Subcutaneous abdominal adipose tissue (tissue), 5 donors: Measurements from ENCODE around the gene CFAP43.

Source experiments
- H3K27ac ChIP-seq: one replicate; pipeline ENCODE4 v1.7.0; 2013; ENCODE audit warnings: low read depth, mild to moderate bottlenecking, inconsistent platforms, low read length, moderate library complexity
- H3K27me3 ChIP-seq, 5 donors: one replicate each; pipeline ENCODE4 v1.7.0; 2013; ENCODE audit warnings: low read length in 5 of 5, inconsistent platforms in 1 of 5; ENCODE audit not compliant: control insufficient read depth in 5 of 5, insufficient read depth in 4 of 5
- H3K36me3 ChIP-seq, 5 donors: one replicate each; pipeline ENCODE4 v1.7.0; 2013; ENCODE audit warnings: low read length in 5 of 5; ENCODE audit not compliant: control insufficient read depth in 5 of 5, insufficient read depth in 5 of 5
- H3K4me1 ChIP-seq, 5 donors: one replicate each; pipeline ENCODE4 v1.7.0; 2013; ENCODE audit warnings: low read length in 5 of 5, mild to moderate bottlenecking in 3 of 5, moderate library complexity in 1 of 5; ENCODE audit not compliant: control insufficient read depth in 5 of 5, insufficient read depth in 5 of 5
- H3K4me3 ChIP-seq, 5 donors: one replicate each; pipeline ENCODE4 v1.7.0; 2013; ENCODE audit warnings: low read length in 5 of 5, low read depth in 1 of 5
- H3K9ac ChIP-seq, 5 donors: one replicate each; pipeline ENCODE4 v1.7.0; 2013; ENCODE audit warnings: low read length in 5 of 5, mild to moderate bottlenecking in 4 of 5, moderate library complexity in 3 of 5
- H3K9me3 ChIP-seq, 5 donors: one replicate each; pipeline ENCODE4 v1.7.0; 2013; ENCODE audit warnings: low read length in 5 of 5; ENCODE audit not compliant: control insufficient read depth in 5 of 5
- donor health status: healthy.
- donor health status: healthy.
- donor health status: healthy.
- donor health status: healthy.
- donor health status: healthy.

The CFAP43 gene

GRCh38 chr10:104258209-104258608 lies 26.0 kb upstream of the CFAP43 start:
- no peaks in the 10 kb centered on the region for H3K9me3 ChIP-seq
- peaks cover 23 to 46% (median 41%) of the 10 kb centered on the region in 5 donors for H3K36me3 ChIP-seq
- H3K4me3 ChIP-seq = no peak overlapping the region
- H3K27me3 ChIP-seq = no peaks in the 10 kb centered on the region
- H3K9ac ChIP-seq = no peak overlapping the region
- H3K27ac ChIP-seq = no peak overlapping the region
- peaks cover 0 to 40% (median 36%) of the 10 kb centered on the region in 5 donors for H3K4me1 ChIP-seq

- H3K4me3 ChIP-seq = no peak overlapping the region
- peak overlapping the region; percentile 93 for H3K27ac ChIP-seq
- no peaks in the 10 kb centered on the region for H3K9me3 ChIP-seq
- H3K36me3 ChIP-seq = peaks cover 18 to 39% (median 33%) of the 10 kb centered on the region in 5 donors
- no peak overlapping the region for H3K9ac ChIP-seq
- H3K27me3 ChIP-seq = no peaks in the 10 kb centered on the region
- peaks cover 0 to 40% (median 36%) of the 10 kb centered on the region in 5 donors for H3K4me1 ChIP-seq
Observed at GRCh38 chr10:104257235-104257634, 25.1 kb upstream of the CFAP43 start.

- H3K9me3 ChIP-seq = no peaks in the 10 kb centered on the region
- no peaks in the 10 kb centered on the region for H3K27me3 ChIP-seq
- H3K4me1 ChIP-seq = peaks cover 0 to 40% (median 36%) of the 10 kb centered on the region in 5 donors
- peaks cover 11 to 31% (median 26%) of the 10 kb centered on the region in 5 donors for H3K36me3 ChIP-seq
- H3K4me3 ChIP-seq = peak overlapping the region in 3 of 5 donors; percentile 5 to 88 (median 83)
- peak overlapping the region in 1 of 5 donors; percentile 91 for H3K9ac ChIP-seq
- peak overlapping the region; percentile 93 for H3K27ac ChIP-seq
Observed at GRCh38 chr10:104256335-104256961, 24.3 kb upstream of the CFAP43 start.

- H3K9ac ChIP-seq = peak overlapping the region; percentile 84 to 95 (median 91)
- H3K4me1 ChIP-seq = peaks cover 0 to 39% (median 31%) of the 10 kb centered on the region in 5 donors
Observed at GRCh38 chr10:104255311-104255981, 23.3 kb upstream of the CFAP43 start.

GRCh38 chr10:104254493-104255310 lies 22.5 kb upstream of the CFAP43 start, which contains the start of gene GSTO1:
Gene GSTO1 (plus strand): TSS chr10:104254892. CDS start chr10:104254929, 37 bp downstream.
- Histone ChIP-seq H3K27me3 (no peaks in the 10 kb centered on the region), H3K4me3 (peak within 1 kb of the TSS; percentile 74 to 91 (median 87)), H3K4me1 (peaks cover 0 to 32% (median 26%) of the 10 kb centered on the region in 5 donors)

More at GRCh38 chr10:104255311-104255981, 23.3 kb upstream of the CFAP43 start:
- Histone ChIP-seq H3K36me3 (peaks cover 8 to 24% (median 18%) of the 10 kb centered on the region in 5 donors), H3K27ac (peak overlapping the region; percentile 93), H3K27me3 (no peaks in the 10 kb centered on the region), H3K9me3 (no peaks in the 10 kb centered on the region), H3K4me3 (peak overlapping the region; percentile 74 to 91 (median 87))

GRCh38 chr10:104253606-104254410 lies 21.6 kb upstream of the CFAP43 start:
- peak overlapping the region; percentile 22 to 95 (median 91) for H3K9ac ChIP-seq
- peaks cover under 1 to 9% (median 8%) of the 10 kb centered on the region in 5 donors for H3K36me3 ChIP-seq
- no peaks in the 10 kb centered on the region for H3K9me3 ChIP-seq
- H3K27me3 ChIP-seq = no peaks in the 10 kb centered on the region
- peak overlapping the region; percentile 93 for H3K27ac ChIP-seq
- H3K4me1 ChIP-seq = peaks cover 0 to 29% (median 26%) of the 10 kb centered on the region in 5 donors
- H3K4me3 ChIP-seq = peak overlapping the region; percentile 73 to 91 (median 87)

More at GRCh38 chr10:104254493-104255310, 22.5 kb upstream of the CFAP43 start, which contains the start of gene GSTO1:
- H3K9ac ChIP-seq = peak within 1 kb of the TSS; percentile 84 to 95 (median 91)
- H3K9me3 ChIP-seq = no peaks in the 10 kb centered on the region
- H3K36me3 ChIP-seq = peaks cover 5 to 17% (median 12%) of the 10 kb centered on the region in 5 donors
- H3K27ac ChIP-seq = peak within 1 kb of the TSS; percentile 93

GRCh38 chr10:104253106-104253505 lies 20.9 kb upstream of the CFAP43 start:
- Histone ChIP-seq H3K36me3 (peaks cover 0 to 3% (median 2%) of the 10 kb centered on the region in 5 donors), H3K4me3 (no peak overlapping the region), H3K9me3 (no peaks in the 10 kb centered on the region), H3K27me3 (no peaks in the 10 kb centered on the region), H3K27ac (no peak overlapping the region), H3K9ac (no peak overlapping the region), H3K4me1 (peaks cover 0 to 29% (median 26%) of the 10 kb centered on the region in 5 donors)

- no peaks in the 10 kb centered on the region for H3K9me3 ChIP-seq
- no peak overlapping the region for H3K4me3 ChIP-seq
- no peaks in the 10 kb centered on the region for H3K27me3 ChIP-seq
- H3K36me3 ChIP-seq = no peaks in the 10 kb centered on the region
- H3K27ac ChIP-seq = no peak overlapping the region
- H3K9ac ChIP-seq = no peak overlapping the region
- peaks cover 0 to 29% (median 26%) of the 10 kb centered on the region in 5 donors for H3K4me1 ChIP-seq
Observed at GRCh38 chr10:104252368-104252767, 20.2 kb upstream of the CFAP43 start.

- H3K4me3 ChIP-seq = no peak overlapping the region
- no peaks in the 10 kb centered on the region for H3K9me3 ChIP-seq
- H3K9ac ChIP-seq = no peak overlapping the region
- no peak overlapping the region for H3K27ac ChIP-seq
- H3K27me3 ChIP-seq = no peaks in the 10 kb centered on the region
- H3K36me3 ChIP-seq = no peaks in the 10 kb centered on the region
- peaks cover 0 to 25% (median 19%) of the 10 kb centered on the region in 5 donors for H3K4me1 ChIP-seq
Observed at GRCh38 chr10:104251443-104251842, 19.3 kb upstream of the CFAP43 start.
